ENCODE measurements around the gene SELENON.

DNA sequence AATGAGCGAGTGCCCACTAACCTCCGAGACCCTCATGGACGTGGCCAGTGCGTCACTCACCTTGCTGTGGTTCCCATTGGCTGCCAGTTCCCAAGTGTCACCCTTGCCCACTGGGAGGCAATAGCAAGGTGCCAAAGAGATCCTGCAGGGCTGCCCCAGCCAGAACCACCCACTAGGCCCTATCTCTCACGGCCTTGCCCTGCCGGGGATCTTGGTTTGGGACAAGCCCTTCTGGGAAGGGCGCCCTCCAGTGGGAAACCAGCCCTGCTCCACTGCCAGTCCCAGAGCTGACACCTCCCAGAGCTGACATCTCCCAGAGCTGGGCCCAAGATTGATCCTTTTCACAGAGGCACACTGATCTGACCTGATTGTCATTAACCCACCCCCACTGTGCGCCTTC, 2.1 kb upstream of the SELENON start:
- TF ChIP-seq ZNF737 (CRISPR knock-in tag; IDR thresholded peaks at IDR 0.05; ENCODE audit: borderline replicate concordance) (no peak), RXRA (CRISPR knock-in tag; IDR thresholded peaks at IDR 0.05) (no peak), YEATS2 (CRISPR knock-in tag; IDR thresholded peaks at IDR 0.05; ENCODE audit: borderline replicate concordance) (no peak), KAT7 (CRISPR knock-in tag; IDR thresholded peaks at IDR 0.05; ENCODE audit: borderline replicate concordance) (no peak), ZFP82 (CRISPR knock-in tag; IDR thresholded peaks at IDR 0.05; ENCODE audit: borderline replicate concordance) (no peak), SIN3B (IDR thresholded peaks at IDR 0.05; ENCODE audit: low read length) (no peak), EP300 (IDR thresholded peaks at IDR 0.05; ENCODE audit: low read depth in 2 of 2, low read length in 2 of 2) (no peak), EP300 (CRISPR knock-in tag; IDR thresholded peaks at IDR 0.05; ENCODE audit: borderline replicate concordance) (no peak), HOXA7 (CRISPR knock-in tag; IDR thresholded peaks at IDR 0.05) (no peak)
- TF ChIP-seq, protein P1, sequence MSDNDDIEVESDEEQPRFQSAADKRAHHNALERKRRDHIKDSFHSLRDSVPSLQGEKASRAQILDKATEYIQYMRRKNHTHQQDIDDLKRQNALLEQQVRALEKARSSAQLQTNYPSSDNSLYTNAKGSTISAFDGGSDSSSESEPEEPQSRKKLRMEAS (IDR thresholded peaks at IDR 0.05) = no peak
